GM18508 (cell line): ENCODE data around the gene FBXO48.

ENCODE experiments used
- ATAC-seq: cut with Tn5 transposase; IDR thresholded peaks from one replicate; pipeline ENCODE4 v1.9.1; 2021; ENCODE audit warnings: moderate number of reproducible peaks; ENCODE audit not compliant: insufficient read depth, unreplicated experiment

The FBXO48 gene

DNA sequence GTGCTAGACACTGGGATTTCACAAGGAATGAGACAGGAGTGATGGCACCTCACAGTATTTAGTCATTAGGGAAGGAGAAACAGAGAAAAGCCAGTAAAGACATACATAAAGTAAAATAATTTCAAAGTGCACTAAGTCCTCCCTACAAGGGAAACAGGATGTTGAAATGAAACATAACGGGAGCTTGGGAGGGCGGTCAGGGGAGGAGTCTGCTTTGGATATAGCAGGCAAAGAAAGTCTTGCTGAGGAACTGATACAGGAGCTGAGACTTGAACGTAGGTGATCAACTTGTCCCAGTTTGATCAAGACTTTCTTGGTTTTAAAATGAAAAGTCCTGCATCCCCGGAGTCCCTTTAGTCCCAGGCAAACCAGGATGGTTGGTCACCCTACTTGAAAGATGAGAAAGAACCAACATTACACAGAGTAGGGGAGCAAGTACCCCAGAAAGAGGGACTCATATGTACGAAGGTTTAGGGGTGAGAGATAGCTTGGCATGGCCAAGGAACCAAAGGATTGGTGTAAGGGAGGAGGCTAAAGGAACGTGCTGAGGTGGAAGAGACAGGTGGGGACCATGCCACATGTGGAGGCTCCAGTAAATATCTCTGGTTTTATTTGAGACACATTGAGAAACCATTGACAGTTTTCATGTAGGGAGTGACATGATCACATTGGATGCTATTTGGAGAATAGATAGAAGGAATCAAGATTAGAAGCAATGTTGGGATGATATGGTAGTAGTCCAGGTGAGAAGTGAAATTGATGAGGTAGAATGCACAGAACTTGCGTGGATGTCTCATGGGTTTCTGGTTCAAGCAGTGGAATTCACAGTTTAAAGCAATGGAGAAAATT is 28.4 kb downstream of the FBXO48 start:
- no peak for ATAC-seq

DNA sequence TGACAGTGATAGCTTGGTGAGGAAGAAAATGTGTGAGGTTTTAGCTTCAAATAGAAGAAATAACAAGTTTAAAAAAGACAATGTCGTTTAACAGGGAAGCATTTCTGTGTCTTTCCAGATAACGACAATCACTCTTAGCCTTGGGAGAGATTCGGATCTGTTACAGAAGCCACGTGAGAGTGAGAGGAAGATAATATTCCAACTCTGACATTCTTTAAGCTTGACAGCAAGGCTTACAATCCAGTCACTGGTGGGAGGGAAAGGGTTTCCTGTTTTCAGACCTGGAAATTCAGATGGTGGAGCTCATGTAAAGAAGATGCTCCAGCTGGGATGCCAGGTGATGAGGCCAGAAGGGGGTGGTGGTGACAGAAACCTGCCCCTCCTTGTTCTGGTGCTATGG is 30.8 kb downstream of the FBXO48 start:
- no peak for ATAC-seq

DNA sequence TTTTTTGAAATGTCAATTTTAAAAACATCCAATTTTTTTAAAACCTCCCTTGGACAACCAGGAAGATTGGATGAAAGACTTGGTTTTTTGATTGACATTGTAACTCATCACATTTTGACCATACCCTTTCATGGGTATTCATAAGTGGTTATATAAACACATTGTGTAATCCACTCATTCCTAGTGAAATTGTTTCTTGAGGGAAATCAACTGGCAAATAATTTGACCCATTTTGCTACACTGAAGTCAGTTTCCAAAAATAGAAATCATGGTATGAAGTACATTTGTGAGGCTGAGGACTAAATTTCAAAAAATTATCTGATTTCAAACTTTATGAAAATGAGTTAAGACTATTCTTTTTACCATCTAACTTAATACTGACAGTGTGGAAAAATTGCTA is 31.5 kb downstream of the FBXO48 start:
- no peak for ATAC-seq

DNA sequence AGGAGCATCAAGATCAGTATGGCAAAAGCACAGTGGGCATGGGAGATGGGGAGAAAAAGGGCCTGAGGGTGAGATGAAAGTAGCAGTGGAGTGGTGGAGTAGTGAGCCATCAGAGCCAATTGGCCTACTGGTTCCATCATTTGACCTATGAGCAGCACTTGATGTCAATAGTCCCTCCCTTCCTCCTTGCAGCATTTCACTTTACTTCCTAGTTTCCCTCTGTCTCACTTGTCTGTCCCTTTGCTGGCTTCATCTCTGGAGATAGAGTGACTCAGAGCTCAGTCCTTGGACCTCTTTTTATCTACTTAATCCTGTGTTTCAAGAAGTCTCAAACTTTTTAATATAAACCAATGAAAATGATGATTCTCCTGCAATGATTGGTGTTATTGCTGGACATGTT is 32.1 kb downstream of the FBXO48 start:
- ATAC-seq = no peak

DNA sequence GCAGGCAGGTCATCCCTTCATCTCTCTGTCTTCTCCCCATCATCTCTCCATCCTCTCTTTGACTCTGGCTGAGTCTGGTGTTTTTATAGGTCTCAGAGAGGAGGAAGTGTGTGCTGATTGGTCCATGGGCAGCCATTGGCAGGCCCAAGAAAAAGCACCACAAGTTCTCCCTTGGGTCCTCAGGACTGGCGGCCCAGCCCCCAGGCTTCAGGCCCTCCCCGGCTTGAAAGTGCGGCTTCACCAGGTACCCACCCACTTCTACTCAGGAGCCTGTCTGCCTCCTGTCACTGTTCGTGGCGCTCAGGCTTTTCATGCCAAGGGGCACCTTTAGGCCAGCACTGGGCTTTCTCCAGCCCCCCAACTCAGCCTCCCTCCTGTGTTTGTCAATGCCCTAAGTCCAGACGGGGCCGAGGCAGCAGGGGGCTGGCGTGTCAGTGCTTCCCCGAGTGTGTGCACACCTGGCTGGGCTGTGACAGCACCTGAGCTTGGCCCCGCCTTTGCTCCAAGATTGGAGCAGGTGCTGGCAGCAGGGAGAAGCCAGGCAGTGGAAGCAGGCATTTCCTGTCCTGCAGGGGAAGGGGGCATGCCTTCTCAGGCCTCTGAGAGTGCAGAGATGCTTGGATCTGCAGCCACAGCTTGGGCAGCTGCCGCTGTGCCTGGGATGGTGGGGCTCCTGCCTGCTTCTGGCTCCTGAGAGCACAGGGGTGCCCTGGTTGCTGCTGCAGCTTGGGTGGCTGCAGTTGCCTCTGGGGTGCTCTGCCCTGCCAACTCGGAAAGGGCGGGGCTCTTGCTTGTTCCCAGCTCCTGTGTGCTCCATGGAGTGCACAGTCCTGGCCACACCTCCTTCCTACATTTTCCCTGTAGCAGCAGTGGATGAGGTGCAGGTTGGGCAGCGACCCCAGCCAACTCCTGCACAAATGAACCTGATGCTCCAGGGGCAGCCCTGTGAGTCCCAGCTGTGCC is 34.1 kb downstream of the FBXO48 start:
- no peak for ATAC-seq

DNA sequence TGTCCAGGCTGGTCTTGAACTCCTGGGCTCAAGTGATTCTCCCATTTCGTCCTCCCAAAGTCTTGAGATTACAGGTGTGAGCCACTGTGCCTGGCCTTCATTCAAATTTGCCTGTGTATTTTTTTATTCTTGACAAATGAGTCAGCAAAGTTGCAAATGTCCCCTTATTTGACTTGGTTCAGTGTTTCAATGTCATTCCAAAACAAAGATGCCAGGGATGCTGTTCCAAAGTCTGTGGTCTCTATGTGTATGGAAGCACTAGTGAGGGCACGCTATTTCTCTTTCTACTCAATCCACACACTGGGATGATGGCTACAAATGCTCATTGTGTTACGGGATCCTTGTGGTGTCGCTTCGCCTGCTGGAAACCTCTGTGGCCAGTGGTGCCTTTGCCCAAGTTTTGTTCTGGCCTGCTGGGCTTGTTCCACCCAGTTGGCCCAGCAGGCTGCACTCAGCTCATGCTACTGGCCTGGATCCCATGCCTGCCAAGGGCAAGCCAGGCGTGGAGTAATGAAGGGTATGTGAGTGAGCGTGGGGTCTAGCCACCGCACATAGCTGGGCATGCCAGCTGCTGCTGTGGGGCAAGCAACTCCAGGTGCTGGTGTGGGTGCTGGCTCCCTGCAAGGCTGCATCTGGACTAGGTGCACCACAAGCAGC is 35.6 kb downstream of the FBXO48 start:
- ATAC-seq = no peak

DNA sequence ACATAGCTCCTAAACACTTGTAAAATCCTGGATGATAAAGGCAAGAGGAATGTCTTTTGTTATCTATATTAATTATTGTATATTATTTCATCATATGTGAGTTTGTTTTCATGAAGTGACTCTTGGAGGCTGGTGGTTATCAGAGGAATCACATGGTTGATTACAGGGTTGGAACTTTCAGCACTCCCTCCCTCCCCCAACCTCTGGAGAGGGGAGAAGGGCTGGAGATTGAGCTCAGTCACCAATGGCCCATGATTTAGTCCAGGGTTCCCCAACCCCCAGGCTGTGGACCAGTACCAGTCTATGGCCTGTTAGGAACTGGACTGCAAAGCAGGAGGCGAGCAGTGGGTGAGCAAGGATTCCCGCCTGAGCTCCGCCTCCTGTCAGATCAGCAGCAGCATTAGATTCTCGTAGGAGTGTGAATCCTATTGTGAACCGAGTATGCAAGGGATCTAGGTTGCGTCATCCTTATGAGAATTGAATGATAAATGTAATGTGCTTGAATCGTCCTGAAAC is 37.7 kb downstream of the FBXO48 start:
- ATAC-seq = no peak

DNA sequence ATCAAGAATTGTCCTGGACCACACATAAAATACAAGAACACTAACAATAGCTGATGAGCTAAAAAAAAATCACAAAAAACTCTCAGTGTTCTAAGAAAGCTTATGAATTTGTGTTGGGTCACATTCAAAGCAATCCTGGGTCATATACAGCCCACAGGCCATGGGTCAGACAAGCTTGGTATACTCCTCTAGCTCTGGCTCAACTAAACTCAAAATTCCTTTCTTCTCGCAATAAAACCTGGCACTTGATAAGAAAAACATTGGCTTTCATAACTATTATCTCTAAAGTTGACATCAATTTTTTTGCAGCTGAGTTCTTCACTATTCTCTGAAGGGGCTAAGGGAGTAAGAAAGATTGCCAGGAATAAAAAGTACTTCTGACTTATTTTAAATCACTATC is 38.3 kb downstream of the FBXO48 start:
- no peak for ATAC-seq

DNA sequence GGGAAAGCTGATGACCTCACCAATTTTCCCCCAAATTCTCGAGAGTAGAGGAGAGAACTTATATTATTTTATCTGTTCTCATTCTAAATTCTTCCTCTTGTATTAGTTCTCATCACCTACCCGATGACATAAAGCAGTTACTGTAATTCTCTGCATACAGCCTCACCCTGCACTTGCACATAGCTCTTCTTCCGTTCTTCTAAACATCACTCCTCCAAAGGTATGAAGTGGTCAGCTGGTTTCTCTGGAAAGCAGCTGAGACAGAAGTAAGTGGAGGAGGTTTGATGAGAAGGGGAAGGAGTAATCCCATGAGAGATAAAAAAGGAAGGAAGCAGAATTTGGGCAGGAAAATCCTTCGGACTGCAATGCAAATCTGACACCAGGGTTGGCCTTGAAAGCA is 39.0 kb downstream of the FBXO48 start:
- ATAC-seq = no peak

DNA sequence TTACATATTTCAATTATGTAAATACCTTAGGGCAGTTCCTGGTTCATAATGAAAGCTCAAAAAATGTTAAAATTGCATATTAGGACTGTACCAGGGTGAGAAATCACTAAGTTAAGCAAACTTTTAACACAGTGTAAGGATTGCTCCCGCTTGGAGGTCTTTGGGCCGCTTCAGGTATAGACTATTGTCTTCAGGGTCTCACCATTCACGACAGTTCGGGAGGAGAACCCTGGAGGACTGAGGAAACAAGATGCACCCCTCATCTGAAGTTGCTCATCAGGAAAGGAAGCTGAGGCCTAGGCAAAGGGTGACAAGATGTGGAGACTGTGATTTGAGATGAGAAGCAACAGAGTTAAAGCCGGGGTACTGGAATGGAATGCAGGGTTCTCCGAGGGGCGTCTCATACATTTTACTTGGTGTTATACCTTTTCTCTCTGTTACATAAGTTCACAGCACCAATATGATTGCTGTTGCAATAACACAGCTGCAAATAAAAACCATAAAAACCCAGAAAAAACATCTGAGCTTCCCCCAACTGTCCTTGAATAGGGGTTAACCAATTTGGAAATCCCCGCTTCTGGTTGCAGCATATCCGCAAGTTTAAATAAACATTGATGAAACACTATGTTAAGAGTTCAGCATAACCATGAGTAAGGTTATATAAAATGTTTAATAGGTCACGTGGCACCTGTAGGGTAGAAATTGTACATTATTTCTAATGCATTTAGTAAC is 40.1 kb downstream of the FBXO48 start:
- no peak for ATAC-seq

DNA sequence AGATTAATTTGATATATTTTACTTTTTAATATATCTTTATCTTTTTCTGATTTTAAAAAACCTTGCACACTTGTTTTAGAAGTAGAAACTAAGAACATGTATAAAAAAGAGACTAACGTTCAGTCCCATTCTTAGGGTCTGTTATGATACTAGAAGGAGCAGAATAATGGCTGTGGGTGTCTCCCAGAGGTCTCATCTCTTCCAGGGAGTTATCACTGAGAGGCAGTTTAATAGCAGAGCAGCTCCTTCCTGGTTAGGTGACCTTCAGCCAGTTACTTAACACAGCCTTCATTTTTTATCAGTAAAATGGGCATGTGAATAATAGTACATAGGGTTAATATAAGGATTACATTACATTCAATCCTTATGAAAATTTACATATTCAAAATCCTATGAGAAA is 40.6 kb downstream of the FBXO48 start:
- ATAC-seq = no peak

DNA sequence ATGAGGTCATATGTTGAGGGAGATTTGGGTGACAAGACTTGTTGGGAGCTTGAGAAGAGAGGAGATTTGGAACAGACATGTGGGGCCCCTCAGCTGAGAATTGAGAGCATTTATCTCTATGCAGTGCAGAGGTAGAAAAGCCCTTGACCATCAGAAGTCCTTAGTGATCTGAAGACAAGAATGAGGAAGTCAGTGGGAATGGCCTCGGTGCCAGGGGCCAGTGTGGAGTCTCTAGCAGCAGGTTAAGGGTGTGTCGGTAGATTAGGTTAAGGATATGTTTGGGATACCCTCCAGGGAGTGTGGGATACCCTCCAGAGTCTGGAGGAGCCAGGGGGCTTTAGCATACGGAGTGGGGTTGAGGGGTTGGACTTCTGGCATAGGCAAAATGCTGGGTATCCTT is 41.6 kb downstream of the FBXO48 start:
- no peak for ATAC-seq

DNA sequence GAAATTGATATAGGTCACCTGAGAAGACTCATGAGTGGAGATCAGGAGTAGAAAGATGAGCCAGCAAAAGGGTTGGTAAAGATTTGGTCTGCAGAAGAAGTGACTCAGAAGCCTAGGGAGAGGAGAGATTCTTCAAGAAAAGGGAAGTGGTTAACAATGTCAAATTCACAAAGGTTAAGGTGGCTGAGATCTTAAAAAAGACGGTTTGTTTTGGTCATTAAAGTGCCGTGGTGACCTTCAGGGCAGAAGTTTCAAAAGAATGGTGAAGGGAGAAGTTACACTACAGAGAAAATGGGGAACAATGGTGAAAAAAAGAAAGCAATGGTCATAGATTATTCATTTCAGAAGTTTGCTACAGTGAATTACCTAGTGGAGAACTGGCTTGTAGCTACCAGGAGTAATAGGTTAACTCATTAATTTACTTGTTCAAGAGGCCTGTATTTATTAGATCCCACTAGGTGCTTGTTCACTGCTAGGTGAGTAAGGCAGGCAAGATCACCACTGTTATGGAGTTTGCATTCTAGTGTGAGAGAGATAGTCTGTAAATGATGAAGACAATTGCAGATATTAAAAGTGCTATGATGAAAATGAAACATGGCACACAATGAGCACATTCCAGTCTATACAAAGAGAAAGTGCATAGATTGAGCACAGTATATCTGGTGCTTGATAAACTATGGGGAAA is 43.0 kb downstream of the FBXO48 start:
- peak; percentile 73 for ATAC-seq

DNA sequence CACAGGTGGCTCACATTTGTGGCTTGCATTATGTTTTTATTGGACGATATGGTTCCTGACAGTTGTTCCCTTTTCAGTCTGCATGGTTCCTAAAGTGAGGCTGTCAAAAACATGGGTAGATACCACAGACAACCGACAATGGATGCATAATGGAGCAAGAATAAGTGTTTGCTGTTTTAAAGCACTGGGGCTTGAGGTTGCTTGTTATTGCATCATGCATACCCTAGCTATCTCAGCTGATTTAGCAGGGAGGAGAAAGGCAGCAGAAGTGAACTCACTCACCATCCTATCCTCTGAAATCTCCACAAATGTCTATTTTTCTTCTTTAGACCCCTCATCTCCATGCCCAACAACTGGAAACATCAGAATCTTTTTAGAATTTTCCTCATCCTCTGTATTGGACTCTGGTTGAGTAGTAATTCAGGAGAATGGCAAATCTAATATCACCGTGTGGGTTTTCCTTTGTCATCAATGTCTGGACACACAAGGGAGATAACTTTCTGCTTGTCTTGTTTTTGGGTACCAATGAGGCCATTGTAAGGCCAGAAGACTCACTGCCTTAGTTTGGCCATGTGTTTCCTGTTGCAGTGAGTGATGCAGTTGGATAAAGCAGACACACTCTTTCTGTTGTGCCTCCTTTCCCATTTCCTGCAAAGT is 46.7 kb downstream of the FBXO48 start:
- ATAC-seq = no peak

DNA sequence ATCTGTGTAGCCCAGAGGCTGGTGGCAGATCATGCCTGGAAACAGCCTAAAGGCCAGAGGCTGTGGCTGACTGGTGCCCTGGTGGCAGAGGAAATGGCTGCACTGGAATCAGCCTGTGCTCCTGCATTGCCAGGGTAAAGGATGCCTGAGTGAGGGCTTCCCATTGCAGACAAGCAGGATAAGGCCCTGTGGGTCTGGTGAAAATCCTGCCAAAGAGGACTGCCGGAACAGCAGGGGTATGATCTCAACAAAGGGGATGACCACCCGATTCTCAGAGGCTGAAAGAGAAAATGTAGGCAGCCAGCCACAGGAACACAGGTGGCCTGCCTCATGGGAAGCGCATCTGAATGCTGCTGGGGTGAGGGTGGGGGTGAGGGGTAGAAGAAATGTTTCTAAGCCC is 48.2 kb downstream of the FBXO48 start:
- no peak for ATAC-seq

DNA sequence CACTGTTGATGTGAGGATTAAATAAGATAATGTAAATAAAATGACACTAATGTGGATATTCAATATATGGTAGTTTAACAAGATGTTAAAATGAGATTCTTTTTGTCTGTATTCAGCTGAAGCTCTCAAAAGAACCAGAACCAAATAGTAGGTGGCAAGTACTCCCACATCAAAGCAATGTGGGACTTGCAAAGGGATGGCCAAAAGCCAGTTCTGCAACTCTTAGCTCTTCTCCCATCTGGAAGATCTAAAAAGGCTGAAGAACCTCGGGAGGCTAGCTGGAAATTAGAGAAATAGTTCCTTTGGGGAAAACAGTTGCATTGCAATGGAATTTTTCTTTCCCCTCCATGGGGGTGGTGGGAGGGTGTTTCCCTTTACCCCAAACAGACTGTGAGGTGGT is 48.7 kb downstream of the FBXO48 start:
- no peak for ATAC-seq

DNA sequence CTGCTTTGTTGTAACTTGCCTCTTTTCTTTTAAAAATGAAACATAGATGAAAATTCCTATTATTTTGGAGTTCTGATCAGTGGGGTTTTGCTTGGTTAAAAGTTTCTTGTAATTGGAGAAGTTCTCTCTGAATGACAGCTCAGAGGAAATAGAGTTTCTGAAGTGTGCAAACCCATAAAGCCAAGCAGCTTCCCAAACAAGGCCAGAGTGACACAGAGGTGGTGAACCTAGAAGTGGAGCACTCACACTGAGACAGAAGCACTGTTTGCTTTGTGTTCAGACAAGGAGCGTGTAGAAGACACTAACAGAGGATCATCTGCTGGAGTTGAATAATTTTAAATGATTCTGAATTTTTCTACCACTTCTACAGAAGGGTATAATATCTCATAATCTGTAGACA is 49.2 kb downstream of the FBXO48 start:
- ATAC-seq = no peak

DNA sequence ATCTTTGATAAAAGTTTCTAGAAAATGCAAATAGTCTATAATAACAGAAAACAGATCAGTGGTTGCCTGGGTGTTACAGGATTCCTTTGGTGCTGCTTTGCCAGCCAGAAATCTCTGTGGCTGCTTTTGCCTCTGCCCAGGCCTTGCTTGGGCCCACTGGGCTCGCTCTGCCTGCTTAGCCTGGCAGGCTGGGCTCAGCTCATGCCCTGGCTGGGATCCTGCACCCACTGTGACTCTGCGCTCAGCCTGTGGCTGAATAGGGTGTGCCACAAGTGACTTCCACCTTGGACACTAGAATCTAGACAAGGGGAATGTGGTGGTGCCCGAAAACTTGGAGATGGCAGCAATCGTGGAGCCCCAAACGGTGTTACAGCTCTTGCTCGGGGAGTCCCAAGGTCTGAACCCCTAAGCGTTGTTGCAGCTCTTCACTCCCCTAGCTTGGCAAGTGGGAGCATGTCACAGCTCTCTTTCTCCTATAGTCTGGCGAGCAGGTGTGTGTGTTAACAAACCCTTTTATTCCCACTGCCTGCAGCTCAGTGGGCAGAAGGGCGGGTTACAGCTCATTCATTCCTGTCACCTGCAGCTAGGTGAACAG is 50.9 kb downstream of the FBXO48 start:
- ATAC-seq = no peak

DNA sequence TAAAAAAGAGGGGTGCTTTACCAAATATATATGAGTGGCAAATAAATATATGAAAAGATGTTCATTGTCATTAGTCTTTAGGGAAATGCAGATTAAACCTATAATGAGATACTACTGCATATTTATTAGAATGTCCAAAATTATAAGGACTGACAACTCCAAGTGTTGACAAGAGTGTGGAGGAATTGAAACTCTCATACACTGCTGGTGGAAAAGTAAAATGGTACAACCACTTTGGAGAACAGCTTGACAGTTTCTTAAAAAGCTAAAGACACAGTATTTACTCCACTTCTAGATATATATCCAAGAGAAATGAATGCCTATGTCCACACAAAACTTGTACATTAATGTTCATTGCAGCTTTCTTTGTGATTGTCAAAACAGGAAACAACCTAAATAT is 51.6 kb downstream of the FBXO48 start:
- ATAC-seq = no peak
